Gastroesophageal sphincter (tissue), 4 donors: ENCODE results near the gene KLHL17. TPM values are rescaled to one million over a fixed set of nuclear protein-coding genes. Genes with fewer than 3 reads are reported as not detected.

ENCODE experiments used
- ATAC-seq: fragments of 150-250 bp; one replicate; pipeline ENCODE4 v1.9.1; 2016; ENCODE audit warnings: mild to moderate bottlenecking, moderate library complexity
- H3K27ac ChIP-seq, 4 donors: fragments of 200-600 bp; sonication (generic) in 3 of 4; 1 replicate in 3 of 4; 2 replicates in 1 of 4; pipeline ENCODE4 v1.5.1; 2016 to 2019
- H3K27me3 ChIP-seq: fragments of 200-600 bp; sonication (generic); one replicate; pipeline ENCODE4 v1.5.1; 2019
- H3K36me3 ChIP-seq, 2 donors: fragments of 200-600 bp; sonication (generic); one replicate each; pipeline ENCODE4 v1.5.1; 2019; ENCODE audit warnings: control low read depth in 1 of 2
- H3K4me1 ChIP-seq, 3 donors: fragments of 200-600 bp; sonication (generic); 1 replicate in 2 of 3; 2 replicates in 1 of 3; pipeline ENCODE4 v1.5.1; 2016 to 2019; ENCODE audit warnings: control low read depth in 2 of 3
- H3K4me3 ChIP-seq, 2 donors: fragments of 200-600 bp; sonication (generic); one replicate each; pipeline ENCODE4 v1.5.1; 2019; ENCODE audit warnings: mild to moderate bottlenecking in 1 of 2, moderate library complexity in 1 of 2
- H3K9me3 ChIP-seq, 3 donors: fragments of 200-600 bp; sonication (generic); one replicate each; pipeline ENCODE4 v1.5.1; 2017 to 2019; ENCODE audit warnings: control low read depth in 2 of 3
- CTCF ChIP-seq, 4 experiments: fragments of 200-600 bp in 2 of 4; fragments of 450-650 bp in 2 of 4; sonication (generic) in 1 of 4; IDR thresholded peaks; one replicate each; pipeline ENCODE4 v1.5.1; 2017 to 2019; ENCODE audit warnings: antibody characterized with exemption in 4 of 4, mild to moderate bottlenecking in 2 of 4, moderate library complexity in 2 of 4
- EP300 ChIP-seq: sonication (generic); formaldehyde crosslinking; IDR thresholded peaks from one replicate; pipeline ENCODE4 v1.6.1; 2017; ENCODE audit warnings: antibody characterized with exemption, mild to moderate bottlenecking
- POLR2A ChIP-seq, 2 donors: fragments of 450-650 bp; IDR thresholded peaks; one replicate each; pipeline ENCODE4 v1.6.1; 2017; ENCODE audit warnings: antibody characterized with exemption in 2 of 2, mild to moderate bottlenecking in 2 of 2, moderate library complexity in 1 of 2
- POLR2AphosphoS5 ChIP-seq: sonication (generic); formaldehyde crosslinking; IDR thresholded peaks from one replicate; pipeline ENCODE4 v1.6.1; 2017; ENCODE audit warnings: antibody characterized with exemption
- WGBS, 2 donors: methylation state at CpG; one replicate each; pipeline ENCODE4 v1.1.5; 2018; ENCODE audit warnings: low coverage in 1 of 2; 5-methylcytosine and 5-hydroxymethylcytosine counted together
- total RNA-seq, 4 donors: library from RNA; depleted of rRNA; stranded (reverse); fragments of >200 nt; gene quantifications; one replicate each; pipeline ENCODE4 v1.1.0, GENCODE V29; 2016

KLHL17 gene
- total RNA-seq, 4 donors from 2014 or later: 3.6 to 12.0 (median 10.1) TPM

- Histone ChIP-seq H3K27ac (no peak overlapping the region), H3K36me3 (no peaks in the 10 kb centered on the region), H3K9me3 (no peaks in the 10 kb centered on the region), H3K4me3 (no peak overlapping the region), H3K27me3 (peaks cover 90% of the 10 kb centered on the region), H3K4me1 (peaks cover 0 to 15% (median 6%) of the 10 kb centered on the region in 3 donors)
- TF ChIP-seq EP300 (no peak), CTCF (IDR thresholded peaks at IDR 0.05) (no peak), POLR2AphosphoS5 (no peak), POLR2A (IDR thresholded peaks at IDR 0.05) (no peak)
- no peak for ATAC-seq
- WGBS, 2 donors: no CpG with 5 or more reads among the region's 25 CpGs
Measured at GRCh38 chr1:932776-933602, 27.4 kb upstream of the KLHL17 start.

GRCh38 chr1:933603-933940 is 26.8 kb upstream of the KLHL17 start:
- Histone ChIP-seq H3K27ac (no peak overlapping the region), H3K27me3 (peaks cover 92% of the 10 kb centered on the region), H3K4me1 (peaks cover 0 to 15% (median 6%) of the 10 kb centered on the region in 3 donors), H3K4me3 (no peak overlapping the region), H3K9me3 (no peaks in the 10 kb centered on the region), H3K36me3 (no peaks in the 10 kb centered on the region)
- ATAC-seq: no peak
- TF ChIP-seq POLR2A (IDR thresholded peaks at IDR 0.05) (no peak), CTCF (IDR thresholded peaks at IDR 0.05) (no peak), POLR2AphosphoS5 (no peak), EP300 (no peak)
- no CpG with 5 or more reads among the region's 10 CpGs for WGBS, 2 donors

- TF ChIP-seq POLR2A (IDR thresholded peaks at IDR 0.05): no peak
- Histone ChIP-seq H3K4me3 (no peak overlapping the region), H3K27me3 (peaks cover 92% of the 10 kb centered on the region), H3K27ac (no peak overlapping the region), H3K36me3 (no peaks in the 10 kb centered on the region), H3K4me1 (peaks cover 0 to 30% (median 11%) of the 10 kb centered on the region in 3 donors), H3K9me3 (no peaks in the 10 kb centered on the region)
- WGBS, 2 donors: 20 to 27% methylated on average over 2 to 12 of the region's 37 CpGs
- ATAC-seq: no peak
Measured at GRCh38 chr1:934991-935750, 25.2 kb upstream of the KLHL17 start.

GRCh38 chr1:935751-936231 is 24.6 kb upstream of the KLHL17 start:
- Histone ChIP-seq H3K4me3 (no peak overlapping the region), H3K36me3 (no peaks in the 10 kb centered on the region), H3K4me1 (peaks cover 0 to 37% (median 17%) of the 10 kb centered on the region in 3 donors), H3K27ac (no peak overlapping the region), H3K9me3 (no peaks in the 10 kb centered on the region), H3K27me3 (peaks cover 92% of the 10 kb centered on the region)
- WGBS, 2 donors: 13 to 80% methylated on average over 1 to 3 of the region's 30 CpGs
- no peak for ATAC-seq
- TF ChIP-seq POLR2AphosphoS5 (no peak), CTCF (IDR thresholded peaks at IDR 0.05) (no peak), EP300 (no peak), POLR2A (IDR thresholded peaks at IDR 0.05) (no peak)

GRCh38 chr1:936348-937264 is 23.8 kb upstream of the KLHL17 start:
- peaks cover 0 to 45% (median 25%) of the 10 kb centered on the region in 3 donors for H3K4me1 ChIP-seq
- ATAC-seq: no peak

More at GRCh38 chr1:936348-937264, 23.8 kb upstream of the KLHL17 start:
- TF ChIP-seq EP300: no peak
- TF ChIP-seq CTCF (IDR thresholded peaks at IDR 0.05): no peak
- TF ChIP-seq POLR2A (IDR thresholded peaks at IDR 0.05): no peak
- TF ChIP-seq POLR2AphosphoS5: no peak
- Histone ChIP-seq H3K9me3 (no peaks in the 10 kb centered on the region), H3K27me3 (peaks cover 92% of the 10 kb centered on the region), H3K27ac (no peak overlapping the region), H3K36me3 (no peaks in the 10 kb centered on the region), H3K4me3 (no peak overlapping the region)
- WGBS, 2 donors: 20% methylated on average over 1 of the region's 45 CpGs; no CpG with 5 or more reads in 1 of the 2 donors
